HG02588 (cell line): ENCODE results near the gene PPP1R2.
"Not testable (repeated sequence)": the region's sequence is repeated elsewhere in the genome, so short reads cannot be mapped to it uniquely, and the experiment has no call there.

Experiments
- ATAC-seq: cut with Tn5 transposase; IDR thresholded peaks from one replicate; pipeline ENCODE4 v1.9.1; 2021; ENCODE audit warnings: mild to moderate bottlenecking, moderate library complexity; ENCODE audit not compliant: unreplicated experiment

The PPP1R2 gene

GRCh38 chr3:195540027-195540426, 3.1 kb downstream of the PPP1R2 start:
- ATAC-seq, result no peak

- no peak for ATAC-seq
These were observed 3.6 kb downstream of the PPP1R2 start for GRCh38 chr3:195539479-195539878.

- peak; percentile 73 for ATAC-seq
These were observed 5.1 kb downstream of the PPP1R2 start for GRCh38 chr3:195537995-195538394.

GRCh38 chr3:195535293-195535692, 7.8 kb downstream of the PPP1R2 start:
- no peak for ATAC-seq

GRCh38 chr3:195532834-195533233, 10.3 kb downstream of the PPP1R2 start:
- no peak for ATAC-seq

GRCh38 chr3:195532345-195532744, 10.8 kb downstream of the PPP1R2 start:
- no peak for ATAC-seq

- ATAC-seq, result no peak
These were observed 11.4 kb downstream of the PPP1R2 start for GRCh38 chr3:195531683-195532082.

- ATAC-seq, result no peak
These were observed 16.6 kb downstream of the PPP1R2 start for GRCh38 chr3:195526492-195526891.

GRCh38 chr3:195524171-195524896, 18.8 kb downstream of the PPP1R2 start:
- no peak for ATAC-seq

GRCh38 chr3:195522254-195523023, 20.7 kb downstream of the PPP1R2 start:
- ATAC-seq, result no peak

- ATAC-seq, result no peak
These were observed 26.1 kb downstream of the PPP1R2 start for GRCh38 chr3:195517030-195517429.

- not testable (repeated sequence) for ATAC-seq
These were observed 28.4 kb downstream of the PPP1R2 start for GRCh38 chr3:195514610-195515235.

GRCh38 chr3:195512798-195513345, 30.3 kb downstream of the PPP1R2 start:
- no peak for ATAC-seq

GRCh38 chr3:195511136-195511535, 32.0 kb downstream of the PPP1R2 start:
- no peak for ATAC-seq

- ATAC-seq, result no peak
These were observed 34.9 kb downstream of the PPP1R2 start for GRCh38 chr3:195508185-195508584.

- no peak for ATAC-seq
These were observed 67.5 kb downstream of the PPP1R2 start for GRCh38 chr3:195475614-195476013.

- ATAC-seq, result not testable (repeated sequence)
These were observed 68.0 kb downstream of the PPP1R2 start for GRCh38 chr3:195475116-195475515.

- no peak for ATAC-seq
These were observed 74.3 kb downstream of the PPP1R2 start for GRCh38 chr3:195468841-195469240.

GRCh38 chr3:195468391-195468776, 74.7 kb downstream of the PPP1R2 start:
- ATAC-seq, result no peak

- ATAC-seq, result no peak
These were observed 75.3 kb downstream of the PPP1R2 start for GRCh38 chr3:195467641-195468390.

- ATAC-seq, result no peak
These were observed 76.9 kb downstream of the PPP1R2 start for GRCh38 chr3:195466251-195466650.
